Upper lobe of left lung (tissue), 4 donors: ENCODE results near the gene NR3C1.

Source experiments
- CTCF ChIP-seq, 6 experiments: fragments of 450-650 bp in 4 of 6; fragments of 200-600 bp in 2 of 6; sonication (generic) in 2 of 6; IDR thresholded peaks; one replicate each; pipeline ENCODE4 v1.5.1; 2016 to 2019; ENCODE audit warnings: antibody characterized with exemption in 6 of 6
- EP300 ChIP-seq, 4 donors: sonication (generic); formaldehyde crosslinking; IDR thresholded peaks; one replicate each; pipeline ENCODE4 v1.5.1; 2017; ENCODE audit warnings: antibody characterized with exemption in 4 of 4, control low read depth in 2 of 4
- POLR2A ChIP-seq, 4 donors: fragments of 450-650 bp; IDR thresholded peaks; one replicate each; pipeline ENCODE4 v1.5.1; 2016 to 2017; ENCODE audit warnings: antibody characterized with exemption in 4 of 4, mild to moderate bottlenecking in 2 of 4
- POLR2AphosphoS5 ChIP-seq, 2 donors: sonication (generic); formaldehyde crosslinking; IDR thresholded peaks; one replicate each; pipeline ENCODE4 v1.5.1; 2017; ENCODE audit warnings: antibody characterized with exemption in 2 of 2

- TF ChIP-seq CTCF (IDR thresholded peaks at IDR 0.05) (no peak), POLR2A (IDR thresholded peaks at IDR 0.05) (no peak), POLR2AphosphoS5 (IDR thresholded peaks at IDR 0.05) (no peak), EP300 (IDR thresholded peaks at IDR 0.05) (no peak)
Observed at GRCh38 chr5:143304836-143305475, 98.5 kb downstream of the NR3C1 start.
